Esophagus (tissue), 2 donors: ENCODE measurements around the gene CLEC4C. TPM values are rescaled to one million over a fixed set of nuclear protein-coding genes. Genes with fewer than 3 reads are reported as not detected.
"Not testable (repeated sequence)": the region's sequence is repeated elsewhere in the genome, so short reads cannot be mapped to it uniquely, and the experiment has no call there.

Experiments
- H3K27ac ChIP-seq, 2 donors: one replicate each; pipeline ENCODE4 v1.5.1; 2013; ENCODE audit warnings: low read depth in 2 of 2, mild to moderate bottlenecking in 2 of 2, inconsistent platforms in 1 of 2, low read length in 1 of 2, moderate library complexity in 1 of 2
- H3K27me3 ChIP-seq, 2 donors: one replicate each; pipeline ENCODE4 v1.6.1; 2013; ENCODE audit warnings: low read length in 2 of 2, control low read depth in 1 of 2, mild to moderate bottlenecking in 1 of 2; ENCODE audit not compliant: insufficient read depth in 2 of 2, control insufficient read depth in 1 of 2
- H3K36me3 ChIP-seq, 2 donors: one replicate each; pipeline ENCODE4 v1.6.1; 2013; ENCODE audit warnings: low read length in 1 of 2; ENCODE audit not compliant: control insufficient read depth in 2 of 2, insufficient read depth in 2 of 2
- H3K4me1 ChIP-seq, 2 donors: one replicate each; pipeline ENCODE4 v1.6.1; 2013; ENCODE audit warnings: low read length in 1 of 2; ENCODE audit not compliant: control insufficient read depth in 2 of 2, insufficient read depth in 2 of 2
- H3K4me3 ChIP-seq, 2 donors: one replicate each; pipeline ENCODE4 v1.5.1; 2013; ENCODE audit warnings: low read length in 2 of 2, mild to moderate bottlenecking in 2 of 2, low read depth in 1 of 2, moderate library complexity in 1 of 2
- H3K9me3 ChIP-seq, 2 donors: one replicate each; pipeline ENCODE4 v1.6.1; 2013; ENCODE audit warnings: mild to moderate bottlenecking in 2 of 2, low read depth in 1 of 2, low read length in 1 of 2, moderate library complexity in 1 of 2; ENCODE audit not compliant: control insufficient read depth in 2 of 2, insufficient read depth in 1 of 2
- WGBS, 2 donors: extraction: QIAGEN DNeasy Blood & Tissue Kit; methylation state at CpG; one replicate each; pipeline ENCODE4 v1.1.7; 2013; 5-methylcytosine and 5-hydroxymethylcytosine counted together
- polyA plus RNA-seq, 2 donors: library from polyadenylated mRNA; stranded (reverse); fragments of 200-250 nt; gene quantifications; one replicate each; pipeline ENCODE4 v1.2.3, GENCODE V29; 2013
- donor health status: healthy with polysubstance abuse.
- donor health status: Bipolar disorder and iron deficiency.

Gene CLEC4C
- polyA plus RNA-seq, 2 donors: not detected

- H3K27ac ChIP-seq: no peak overlapping the region
- H3K4me1 ChIP-seq: no peaks in the 10 kb centered on the region
- H3K4me3 ChIP-seq: no peak overlapping the region
- no peaks in the 10 kb centered on the region for H3K27me3 ChIP-seq
- H3K36me3 ChIP-seq: no peaks in the 10 kb centered on the region
- H3K9me3 ChIP-seq: no peaks in the 10 kb centered on the region
- 42 to 61% methylated on average over 9 of the region's 9 CpGs for WGBS, 2 donors
Measured at GRCh38 chr12:7758766-7759140, 11.6 kb upstream of the CLEC4C start.

DNA sequence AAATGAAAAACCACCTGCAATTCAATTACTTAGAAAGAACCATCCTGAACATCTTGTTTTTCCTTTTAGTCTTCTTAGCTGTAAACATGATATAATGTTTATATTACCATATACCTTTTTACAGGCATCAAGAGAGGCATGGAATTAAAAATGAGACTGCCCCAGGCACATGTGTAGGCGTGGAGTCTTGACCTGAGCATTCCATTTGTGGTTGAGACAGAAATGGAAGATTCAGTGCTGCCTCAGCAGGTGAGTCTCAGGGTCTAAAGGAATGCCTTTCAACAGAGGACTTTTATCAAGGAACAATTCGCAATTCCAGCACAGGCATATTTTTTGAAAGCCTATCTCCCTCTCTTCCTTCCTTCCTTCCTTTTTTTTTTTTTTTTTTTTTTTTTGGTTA is 9.8 kb upstream of the CLEC4C start:
- no peaks in the 10 kb centered on the region for H3K9me3 ChIP-seq
- no peaks in the 10 kb centered on the region for H3K36me3 ChIP-seq
- H3K4me3 ChIP-seq: no peak overlapping the region
- H3K27me3 ChIP-seq: no peaks in the 10 kb centered on the region
- 58 to 66% methylated on average over 2 of the region's 2 CpGs for WGBS, 2 donors
- H3K4me1 ChIP-seq: no peaks in the 10 kb centered on the region
- no peak overlapping the region for H3K27ac ChIP-seq

- WGBS, 2 donors: 81 to 85% methylated on average over 9 of the region's 9 CpGs
- H3K9me3 ChIP-seq, H3K27ac ChIP-seq, H3K27me3 ChIP-seq, H3K4me1 ChIP-seq, H3K36me3 ChIP-seq, H3K4me3 ChIP-seq: not testable (repeated sequence)
Measured at GRCh38 chr12:7755668-7756067, 8.5 kb upstream of the CLEC4C start.

DNA sequence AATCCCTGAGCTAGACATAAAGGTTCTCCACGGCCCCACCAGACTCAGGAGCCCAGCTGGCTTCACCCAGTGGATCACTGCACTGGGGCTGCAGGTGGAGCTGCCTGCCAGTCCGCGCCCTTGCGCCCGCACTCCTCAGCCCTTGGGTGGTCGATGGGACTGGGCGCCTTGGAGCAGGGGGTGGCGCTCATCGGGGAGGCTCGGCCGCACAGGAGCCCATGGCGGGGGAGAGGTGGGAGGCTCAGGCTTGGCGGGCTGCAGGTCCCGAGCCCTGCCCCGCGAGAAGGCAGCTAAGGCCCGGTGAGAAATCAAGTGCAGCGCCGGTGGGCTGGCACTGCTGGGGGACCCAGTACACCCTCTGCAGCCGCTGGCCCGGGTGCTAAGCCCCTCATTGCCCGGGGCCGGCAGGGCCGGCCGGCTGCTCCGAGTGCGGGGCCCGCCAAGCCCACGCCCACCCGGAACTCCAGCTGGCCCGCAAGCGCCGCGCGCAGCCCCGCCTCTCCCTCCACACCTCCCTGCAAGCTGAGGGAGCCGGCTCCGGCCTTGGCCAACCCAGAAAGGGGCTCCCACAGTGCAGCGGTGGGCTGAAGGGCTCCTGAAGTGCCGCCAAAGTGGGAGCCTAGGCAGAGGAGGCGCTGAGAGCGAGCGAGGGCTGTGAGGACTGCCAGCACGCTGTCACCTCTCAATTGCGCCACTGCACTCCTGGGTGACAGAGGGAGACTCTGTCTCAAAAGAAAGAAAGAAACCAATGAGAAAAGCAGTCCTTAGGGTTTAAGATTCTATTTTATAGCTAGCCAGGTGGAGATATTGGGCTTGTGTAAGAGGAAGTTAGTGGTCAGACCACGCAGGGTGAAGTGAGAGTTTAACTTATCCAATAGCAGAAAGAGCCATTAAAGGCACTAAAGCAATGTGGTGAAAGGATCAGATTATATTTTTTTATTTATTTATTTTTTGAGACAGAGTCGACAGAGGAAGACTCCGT is 5.1 kb upstream of the CLEC4C start:
- not testable (repeated sequence) for H3K4me3 ChIP-seq, H3K9me3 ChIP-seq, H3K4me1 ChIP-seq, H3K27me3 ChIP-seq, H3K36me3 ChIP-seq, H3K27ac ChIP-seq
- WGBS, 2 donors: 90 to 93% methylated on average over 30 to 41 of the region's 48 CpGs

GRCh38 chr12:7751394-7751793 is 4.2 kb upstream of the CLEC4C start:
- WGBS, 2 donors: 86 to 90% methylated on average over 20 of the region's 20 CpGs
- no peak overlapping the region for H3K4me3 ChIP-seq

GRCh38 chr12:7750350-7750749 is 3.2 kb upstream of the CLEC4C start:
- Histone ChIP-seq H3K27me3 (no peaks in the 10 kb centered on the region), H3K9me3 (no peaks in the 10 kb centered on the region), H3K4me3 (no peak overlapping the region), H3K27ac (no peak overlapping the region), H3K4me1 (no peaks in the 10 kb centered on the region), H3K36me3 (no peaks in the 10 kb centered on the region)
- WGBS, 2 donors: 62 to 72% methylated on average over 6 of the region's 6 CpGs

More at GRCh38 chr12:7751394-7751793, 4.2 kb upstream of the CLEC4C start:
- H3K4me1 ChIP-seq: no peaks in the 10 kb centered on the region
- H3K27me3 ChIP-seq: no peaks in the 10 kb centered on the region
- H3K27ac ChIP-seq: no peak overlapping the region
- H3K9me3 ChIP-seq: no peaks in the 10 kb centered on the region
- H3K36me3 ChIP-seq: no peaks in the 10 kb centered on the region

GRCh38 chr12:7749442-7749841 is 2.3 kb upstream of the CLEC4C start:
- no peaks in the 10 kb centered on the region for H3K36me3 ChIP-seq
- no peaks in the 10 kb centered on the region for H3K9me3 ChIP-seq
- no peaks in the 10 kb centered on the region for H3K27me3 ChIP-seq
- 82 to 86% methylated on average over 8 of the region's 8 CpGs for WGBS, 2 donors
- no peak overlapping the region for H3K4me3 ChIP-seq
- H3K27ac ChIP-seq: no peak overlapping the region
- H3K4me1 ChIP-seq: no peaks in the 10 kb centered on the region

GRCh38 chr12:7748852-7749251 is 1.7 kb upstream of the CLEC4C start:
- 53 to 67% methylated on average over 4 of the region's 4 CpGs for WGBS, 2 donors
- Histone ChIP-seq H3K9me3 (no peaks in the 10 kb centered on the region), H3K27me3 (no peaks in the 10 kb centered on the region), H3K36me3 (no peaks in the 10 kb centered on the region), H3K4me1 (no peaks in the 10 kb centered on the region), H3K27ac (no peak overlapping the region), H3K4me3 (no peak overlapping the region)

DNA sequence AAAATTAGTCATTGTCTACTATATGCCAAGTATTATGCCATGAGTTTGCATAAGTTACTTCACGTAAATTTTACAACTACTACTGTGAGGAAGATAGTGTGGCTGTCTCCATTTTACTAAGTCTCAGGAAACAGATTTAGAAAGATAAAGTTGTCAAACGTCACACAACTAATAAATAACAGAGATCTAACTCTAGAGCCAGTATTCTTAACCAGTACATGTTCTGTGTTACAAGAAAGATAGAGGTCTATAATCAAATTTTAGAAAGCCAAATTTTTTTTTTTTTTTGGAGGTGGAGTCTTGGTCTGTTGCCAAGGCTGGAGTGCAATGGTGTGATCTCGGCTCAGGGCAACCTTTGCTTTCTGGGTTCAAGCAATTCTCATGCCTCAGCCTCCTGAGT is 14.2 kb downstream of the CLEC4C start:
- H3K4me1 ChIP-seq: no peaks in the 10 kb centered on the region
- H3K36me3 ChIP-seq: no peaks in the 10 kb centered on the region
- H3K4me3 ChIP-seq: no peak overlapping the region
- 50 to 65% methylated on average over 3 of the region's 3 CpGs for WGBS, 2 donors
- no peak overlapping the region for H3K27ac ChIP-seq
- no peaks in the 10 kb centered on the region for H3K9me3 ChIP-seq
- no peaks in the 10 kb centered on the region for H3K27me3 ChIP-seq

GRCh38 chr12:7731486-7731885 is 15.7 kb downstream of the CLEC4C start:
- H3K27me3 ChIP-seq: no peaks in the 10 kb centered on the region
- no peak overlapping the region for H3K4me3 ChIP-seq
- no peaks in the 10 kb centered on the region for H3K4me1 ChIP-seq
- no peaks in the 10 kb centered on the region for H3K36me3 ChIP-seq
- no peaks in the 10 kb centered on the region for H3K9me3 ChIP-seq
- H3K27ac ChIP-seq: no peak overlapping the region
- WGBS, 2 donors: 35 to 37% methylated on average over 5 of the region's 5 CpGs
